BLaER1 (cell line): ENCODE results near the gene ALDH7A1.
"Not testable (repeated sequence)": the region's sequence is repeated elsewhere in the genome, so short reads cannot be mapped to it uniquely, and the experiment has no call there.

Experiments used
- H3K27ac ChIP-seq: shearing (Covaris generic); formaldehyde crosslinking; 2 replicates; pipeline ENCODE4 v1.8.1; 2022
- H3K27me3 ChIP-seq: shearing (Covaris generic); formaldehyde crosslinking; 2 replicates; pipeline ENCODE4 v1.8.1; 2022
- H3K36me3 ChIP-seq: shearing (Covaris generic); formaldehyde crosslinking; 2 replicates; pipeline ENCODE4 v1.8.1; 2022
- H3K4me1 ChIP-seq: shearing (Covaris generic); formaldehyde crosslinking; 2 replicates; pipeline ENCODE4 v1.8.1; 2022
- H3K4me2 ChIP-seq: shearing (Covaris generic); formaldehyde crosslinking; 2 replicates; pipeline ENCODE4 v1.8.1; 2022
- H3K4me3 ChIP-seq: shearing (Covaris generic); formaldehyde crosslinking; 2 replicates; pipeline ENCODE4 v1.8.1; 2022
- H3K9ac ChIP-seq: shearing (Covaris generic); formaldehyde crosslinking; 2 replicates; pipeline ENCODE4 v1.8.1; 2022
- H3K9me3 ChIP-seq: shearing (Covaris generic); formaldehyde crosslinking; 2 replicates; pipeline ENCODE4 v1.8.1; 2022
- H4K20me1 ChIP-seq: shearing (Covaris generic); formaldehyde crosslinking; 2 replicates; pipeline ENCODE4 v1.8.1; 2022
- Cebpa-rat ChIP-seq: shearing (Covaris generic); IDR thresholded peaks from 2 replicates; pipeline ENCODE4 v1.8.1; 2022

The ALDH7A1 gene

GRCh38 chr5:126568206-126568755 lies 26.7 kb downstream of the ALDH7A1 start:
- Histone ChIP-seq H3K9me3 (no peaks in the 10 kb centered on the region), H3K9ac (no peak overlapping the region), H3K4me2 (no peak overlapping the region), H4K20me1 (no peaks in the 10 kb centered on the region), H3K27ac (no peak overlapping the region), H3K27me3 (no peaks in the 10 kb centered on the region), H3K36me3 (peaks cover 27% of the 10 kb centered on the region), H3K4me3 (no peak overlapping the region), H3K4me1 (no peaks in the 10 kb centered on the region)
- TF ChIP-seq Cebpa-rat, result no peak

- no peaks in the 10 kb centered on the region for H3K4me1 ChIP-seq
- no peaks in the 10 kb centered on the region for H3K27me3 ChIP-seq
- H3K4me3 ChIP-seq, result no peak overlapping the region
- no peak overlapping the region for H3K9ac ChIP-seq
- no peak for TF ChIP-seq Cebpa-rat
- H3K27ac ChIP-seq, result no peak overlapping the region
- H3K36me3 ChIP-seq, result peaks cover 16% of the 10 kb centered on the region; the same call in 1 of the 2 replicates
- H3K9me3 ChIP-seq, result no peaks in the 10 kb centered on the region
- no peaks in the 10 kb centered on the region for H4K20me1 ChIP-seq
- no peak overlapping the region for H3K4me2 ChIP-seq
Observed at GRCh38 chr5:126562823-126563222, 32.2 kb downstream of the ALDH7A1 start.

GRCh38 chr5:126561908-126562307 lies 33.1 kb downstream of the ALDH7A1 start:
- H3K4me3 ChIP-seq, result no peak overlapping the region
- no peak overlapping the region for H3K27ac ChIP-seq
- H3K36me3 ChIP-seq, result peaks cover 16% of the 10 kb centered on the region; the same call in 1 of the 2 replicates
- no peak for TF ChIP-seq Cebpa-rat
- no peak overlapping the region for H3K4me2 ChIP-seq
- H3K27me3 ChIP-seq, result no peaks in the 10 kb centered on the region
- no peak overlapping the region for H3K9ac ChIP-seq
- no peaks in the 10 kb centered on the region for H3K9me3 ChIP-seq
- H3K4me1 ChIP-seq, result no peaks in the 10 kb centered on the region
- no peaks in the 10 kb centered on the region for H4K20me1 ChIP-seq

- H3K27me3 ChIP-seq, H3K4me2 ChIP-seq, H3K9me3 ChIP-seq, H3K27ac ChIP-seq, H3K4me3 ChIP-seq, H3K9ac ChIP-seq, H3K4me1 ChIP-seq, H4K20me1 ChIP-seq: not testable (repeated sequence)
- peaks cover 27% of the 10 kb centered on the region for H3K36me3 ChIP-seq
Observed at GRCh38 chr5:126555101-126555500, 39.9 kb downstream of the ALDH7A1 start.

GRCh38 chr5:126552614-126553013 lies 42.4 kb downstream of the ALDH7A1 start:
- TF ChIP-seq Cebpa-rat, result no peak
- Histone ChIP-seq H3K36me3 (peaks cover 34% of the 10 kb centered on the region), H3K4me2 (no peak overlapping the region), H4K20me1 (no peaks in the 10 kb centered on the region), H3K4me1 (no peaks in the 10 kb centered on the region), H3K4me3 (no peak overlapping the region), H3K27ac (no peak overlapping the region), H3K27me3 (no peaks in the 10 kb centered on the region), H3K9me3 (no peaks in the 10 kb centered on the region), H3K9ac (no peak overlapping the region)

GRCh38 chr5:126544087-126544740 lies 50.8 kb downstream of the ALDH7A1 start:
- Histone ChIP-seq H3K27me3 (no peaks in the 10 kb centered on the region), H3K4me2 (no peak overlapping the region), H3K36me3 (0 out of 2 replicates have a peak, but pooled peaks cover 7% of the 10 kb centered on the region), H4K20me1 (no peaks in the 10 kb centered on the region), H3K4me1 (no peaks in the 10 kb centered on the region), H3K27ac (no peak overlapping the region), H3K4me3 (no peak overlapping the region), H3K9ac (no peak overlapping the region), H3K9me3 (no peaks in the 10 kb centered on the region)
- no peak for TF ChIP-seq Cebpa-rat

- Histone ChIP-seq H3K36me3 (0 out of 2 replicates have a peak, but pooled peaks cover 7% of the 10 kb centered on the region), H3K27me3 (no peaks in the 10 kb centered on the region)
Observed at GRCh38 chr5:126543660-126544059, 51.4 kb downstream of the ALDH7A1 start.

GRCh38 chr5:126543009-126543408 lies 52.0 kb downstream of the ALDH7A1 start:
- Histone ChIP-seq H3K9me3 (no peaks in the 10 kb centered on the region), H3K36me3 (0 out of 2 replicates have a peak, but pooled peaks cover under 1% of the 10 kb centered on the region), H3K4me2 (no peak overlapping the region), H3K4me1 (no peaks in the 10 kb centered on the region), H3K27ac (no peak overlapping the region), H3K9ac (no peak overlapping the region), H4K20me1 (no peaks in the 10 kb centered on the region), H3K4me3 (no peak overlapping the region), H3K27me3 (no peaks in the 10 kb centered on the region)
- no peak for TF ChIP-seq Cebpa-rat

More at GRCh38 chr5:126543660-126544059, 51.4 kb downstream of the ALDH7A1 start:
- Histone ChIP-seq H3K4me3 (no peak overlapping the region), H3K4me1 (no peaks in the 10 kb centered on the region), H3K9me3 (no peaks in the 10 kb centered on the region), H4K20me1 (no peaks in the 10 kb centered on the region), H3K4me2 (no peak overlapping the region), H3K27ac (no peak overlapping the region), H3K9ac (no peak overlapping the region)
- TF ChIP-seq Cebpa-rat, result no peak

- no peak overlapping the region for H3K9ac ChIP-seq
- TF ChIP-seq Cebpa-rat, result no peak
- H4K20me1 ChIP-seq, result no peaks in the 10 kb centered on the region
- no peak overlapping the region for H3K27ac ChIP-seq
- H3K4me1 ChIP-seq, result no peaks in the 10 kb centered on the region
- H3K27me3 ChIP-seq, result no peaks in the 10 kb centered on the region
- H3K9me3 ChIP-seq, result no peaks in the 10 kb centered on the region
- H3K36me3 ChIP-seq, result no peaks in the 10 kb centered on the region
- H3K4me3 ChIP-seq, result no peak overlapping the region
- no peak overlapping the region for H3K4me2 ChIP-seq
Observed at GRCh38 chr5:126542441-126542840, 52.6 kb downstream of the ALDH7A1 start.

GRCh38 chr5:126540631-126541030 lies 54.4 kb downstream of the ALDH7A1 start:
- Histone ChIP-seq H3K4me1 (no peaks in the 10 kb centered on the region), H3K36me3 (no peaks in the 10 kb centered on the region), H3K27me3 (no peaks in the 10 kb centered on the region), H3K9me3 (no peaks in the 10 kb centered on the region), H3K9ac (no peak overlapping the region), H3K4me2 (no peak overlapping the region), H3K4me3 (no peak overlapping the region), H3K27ac (no peak overlapping the region), H4K20me1 (no peaks in the 10 kb centered on the region)
- TF ChIP-seq Cebpa-rat, result no peak
